Panc1 (cell line): ENCODE results near the gene CD34. TPM values are rescaled to one million over a fixed set of nuclear protein-coding genes. Genes with fewer than 3 reads are reported as not detected.

Source experiments
- ATAC-seq: fragments of 200-7000 bp; cut with Tn5 transposase; 2 replicates; pipeline ENCODE4 v1.9.1; 2020; ENCODE audit warnings: mild to moderate bottlenecking, moderate library complexity
- BruUV-seq: library from RNA; stranded (reverse); fragments of 400-500 nt; replicated peaks from 2 replicates; lab custom pipeline; 2021; lab: Mats Ljungman, UMichigan
- CTCF ChIA-PET: fragments of 300-600 bp; sonication (Branson Sonifier 250); formaldehyde crosslinking; loops from one replicate; lab custom pipeline; 2022; ENCODE audit warnings: antibody characterized with exemption; lab: Charles Lee
- POLR2A ChIA-PET: fragments of 300-600 bp; sonication (Branson Sonifier 250); formaldehyde crosslinking; loops from one replicate; lab custom pipeline; 2022; ENCODE audit warnings: antibody characterized with exemption; lab: Charles Lee
- DNase-seq: peaks from one replicate; pipeline ENCODE4 v3.0.0-alpha.2; 2010; ENCODE audit warnings: low read depth, low spot score
- H3K27ac ChIP-seq: 2 replicates; pipeline ENCODE4 v1.5.1; 2011; ENCODE audit warnings: mild to moderate bottlenecking, low read length, inconsistent platforms
- H3K27me3 ChIP-seq: fragments of 200-500 bp; sonication (Bioruptor generic); 2 replicates; pipeline ENCODE4 v1.6.0; 2014; ENCODE audit warnings: low read length, inconsistent platforms; ENCODE audit not compliant: control insufficient read depth, insufficient read depth
- H3K36me3 ChIP-seq: fragments of 200-500 bp; sonication (Bioruptor generic); 2 replicates; pipeline ENCODE4 v1.5.1; 2014; ENCODE audit warnings: inconsistent platforms, mild to moderate bottlenecking, low read length, moderate library complexity; ENCODE audit not compliant: control insufficient read depth, insufficient read depth
- H3K4me1 ChIP-seq: 2 replicates; pipeline ENCODE4 v1.5.1; 2011; ENCODE audit warnings: inconsistent platforms, mild to moderate bottlenecking, low read length, moderate library complexity; ENCODE audit not compliant: control insufficient read depth, insufficient read depth
- H3K4me3 ChIP-seq, 2 experiments: 2 replicates each; pipeline ENCODE4 v1.5.1; 2011 to 2012; ENCODE audit warnings: low read depth in 2 of 2, low read length in 2 of 2, mild to moderate bottlenecking in 2 of 2, inconsistent platforms in 1 of 2, moderate library complexity in 1 of 2
- H3K9me3 ChIP-seq: fragments of 200-500 bp; sonication (Bioruptor generic); 2 replicates; pipeline ENCODE4 v1.5.1; 2014; ENCODE audit warnings: low read depth, mild to moderate bottlenecking, inconsistent platforms, low read length, moderate library complexity; ENCODE audit not compliant: control insufficient read depth, insufficient read depth
- CTCF ChIP-seq: fragments of 450-650 bp; IDR thresholded peaks from 2 replicates; pipeline ENCODE4 v1.5.1; 2017; ENCODE audit warnings: mild to moderate bottlenecking
- POLR2AphosphoS5 ChIP-seq: IDR thresholded peaks from 2 replicates; pipeline ENCODE4 v1.6.1; 2012; ENCODE audit warnings: mild to moderate bottlenecking, low read depth, low read length, moderate library complexity
- REST ChIP-seq, 2 experiments: IDR thresholded peaks; 2 replicates each; pipeline ENCODE4 v1.6.1; 2011 to 2012; ENCODE audit warnings: low read depth in 2 of 2, control low read depth in 1 of 2, low read length in 1 of 2, mild to moderate bottlenecking in 1 of 2, moderate library complexity in 1 of 2; ENCODE audit not compliant: insufficient read depth in 1 of 2
- SIN3A ChIP-seq: IDR thresholded peaks from 2 replicates; pipeline ENCODE4 v1.6.1; 2012; ENCODE audit warnings: low read depth, mild to moderate bottlenecking, low read length, moderate library complexity, borderline replicate concordance; ENCODE audit not compliant: insufficient read depth
- TCF7L2 ChIP-seq: IDR thresholded peaks from 2 replicates; pipeline ENCODE4 v1.6.1; 2011; ENCODE audit warnings: mild to moderate bottlenecking, low read depth, low read length, inconsistent platforms
- in situ Hi-C: cut with HindIII; loops from 2 replicates; pipeline ENCODE4 v1.10.0; 2016; ENCODE audit warnings: low sequenced_read_pairs, low pct_unique_long_range_greater_than_20kb
- intact Hi-C: fragments of 100-400 bp; cut with micrococcal nuclease; formaldehyde crosslinking; loops from one replicate; pipeline ENCODE4 v1.10.0; 2022; ENCODE audit not compliant: unreplicated experiment
- total RNA-seq: library from RNA; stranded (reverse); gene quantifications from one replicate; pipeline ENCODE4 v1.2.1, GENCODE V29; 2021; ENCODE audit not compliant: unreplicated experiment

Gene CD34
- total RNA-seq, 1 experiment from 2014 or later: 0.15 TPM

- ATAC-seq (no peak), DNase-seq (no peak)
- no peaks in the 10 kb centered on the region for H3K4me1 ChIP-seq
- ChIA-PET CTCF (no interaction called here), POLR2A (no interaction called here)
- H3K27me3 ChIP-seq: no peaks in the 10 kb centered on the region
- BruUV-seq: no TSS peak
- no peak overlapping the region for H3K4me3 ChIP-seq
- TF ChIP-seq SIN3A (no peak), REST (IDR thresholded peaks at IDR 0.05; ENCODE audit: insufficient read depth in 1 of 2, low read depth in 2 of 2, low read length in 1 of 2) (no peak), TCF7L2 (no peak), POLR2AphosphoS5 (no peak), CTCF (no peak)
- no peaks in the 10 kb centered on the region for H3K36me3 ChIP-seq
- H3K9me3 ChIP-seq: no peaks in the 10 kb centered on the region
- H3K27ac ChIP-seq: no peak overlapping the region
- intact Hi-C loops (no loop called here), in situ Hi-C loops (no loop called here)
Observed at GRCh38 chr1:207891148-207891547, 19.8 kb downstream of the CD34 start.

GRCh38 chr1:207890136-207890738 is 20.7 kb downstream of the CD34 start:
- no TSS peak for BruUV-seq
- ChIA-PET CTCF (no interaction called here), POLR2A (no interaction called here)
- in situ Hi-C loops (no loop called here), intact Hi-C loops (no loop called here)
- no peaks in the 10 kb centered on the region for H3K27me3 ChIP-seq
- no peak overlapping the region for H3K27ac ChIP-seq
- H3K9me3 ChIP-seq: no peaks in the 10 kb centered on the region
- ATAC-seq (peak; percentile 55), DNase-seq (no peak)
- TF ChIP-seq REST (IDR thresholded peaks at IDR 0.05; ENCODE audit: insufficient read depth in 1 of 2, low read depth in 2 of 2, low read length in 1 of 2): no peak
- H3K36me3 ChIP-seq: no peaks in the 10 kb centered on the region
- H3K4me1 ChIP-seq: no peaks in the 10 kb centered on the region
- H3K4me3 ChIP-seq: no peak overlapping the region
